Stomach (tissue), 4 donors: ENCODE measurements around the gene CD48.

ENCODE experiments used
- CTCF ChIP-seq, 7 experiments: fragments of 450-650 bp in 4 of 7; fragments of 200-600 bp in 3 of 7; sonication (generic) in 3 of 7; IDR thresholded peaks; one replicate each; pipeline ENCODE4 v1.5.1; 2016 to 2019; ENCODE audit warnings: antibody characterized with exemption in 7 of 7, control low read depth in 2 of 7, mild to moderate bottlenecking in 1 of 7
- EP300 ChIP-seq: sonication (generic); formaldehyde crosslinking; IDR thresholded peaks from one replicate; pipeline ENCODE4 v1.6.1; 2017; ENCODE audit warnings: antibody characterized with exemption
- POLR2AphosphoS5 ChIP-seq, 3 donors: sonication (generic); formaldehyde crosslinking; IDR thresholded peaks; one replicate each; pipeline ENCODE4 v1.6.1; 2016; ENCODE audit warnings: antibody characterized with exemption in 3 of 3

- TF ChIP-seq CTCF (IDR thresholded peaks at IDR 0.05) (peak in 4 of 7 experiments; percentile 19 to 58 (median 42)), EP300 (no peak), POLR2AphosphoS5 (IDR thresholded peaks at IDR 0.05) (no peak)
These were observed 35.8 kb downstream of the CD48 start for GRCh38 chr1:160675641-160676410.
